ENCODE data around the gene NR2C2.

Gene NR2C2

DNA sequence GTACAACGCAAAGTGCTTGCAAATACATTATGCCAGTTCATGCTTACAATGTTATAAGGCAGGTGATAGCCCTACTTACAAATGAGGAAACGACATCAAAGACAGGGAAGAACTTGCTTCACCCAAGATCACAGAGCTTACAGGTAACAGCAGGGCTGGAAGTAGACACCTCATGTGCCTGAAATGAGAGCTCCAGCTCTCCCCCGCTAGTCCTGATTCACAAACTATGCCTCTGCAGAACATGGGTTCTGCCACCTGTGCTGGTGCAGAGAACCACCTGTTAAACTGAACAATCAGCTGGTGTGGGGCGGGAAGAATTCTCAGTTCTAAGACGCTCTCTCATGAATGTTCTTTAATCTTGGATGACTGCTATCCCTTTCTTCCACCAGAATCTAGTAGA lies 144.2 kb downstream of the NR2C2 start:
- DNase-seq (ENCODE audit: insufficient read length, low spot score), result no peak
- TF ChIP-seq, protein P1, sequence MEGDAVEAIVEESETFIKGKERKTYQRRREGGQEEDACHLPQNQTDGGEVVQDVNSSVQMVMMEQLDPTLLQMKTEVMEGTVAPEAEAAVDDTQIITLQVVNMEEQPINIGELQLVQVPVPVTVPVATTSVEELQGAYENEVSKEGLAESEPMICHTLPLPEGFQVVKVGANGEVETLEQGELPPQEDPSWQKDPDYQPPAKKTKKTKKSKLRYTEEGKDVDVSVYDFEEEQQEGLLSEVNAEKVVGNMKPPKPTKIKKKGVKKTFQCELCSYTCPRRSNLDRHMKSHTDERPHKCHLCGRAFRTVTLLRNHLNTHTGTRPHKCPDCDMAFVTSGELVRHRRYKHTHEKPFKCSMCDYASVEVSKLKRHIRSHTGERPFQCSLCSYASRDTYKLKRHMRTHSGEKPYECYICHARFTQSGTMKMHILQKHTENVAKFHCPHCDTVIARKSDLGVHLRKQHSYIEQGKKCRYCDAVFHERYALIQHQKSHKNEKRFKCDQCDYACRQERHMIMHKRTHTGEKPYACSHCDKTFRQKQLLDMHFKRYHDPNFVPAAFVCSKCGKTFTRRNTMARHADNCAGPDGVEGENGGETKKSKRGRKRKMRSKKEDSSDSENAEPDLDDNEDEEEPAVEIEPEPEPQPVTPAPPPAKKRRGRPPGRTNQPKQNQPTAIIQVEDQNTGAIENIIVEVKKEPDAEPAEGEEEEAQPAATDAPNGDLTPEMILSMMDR (IDR thresholded peaks at IDR 0.05; ENCODE audit: insufficient read depth, missing control alignments), result no peak
- FAIRE-seq, result no peak

DNA sequence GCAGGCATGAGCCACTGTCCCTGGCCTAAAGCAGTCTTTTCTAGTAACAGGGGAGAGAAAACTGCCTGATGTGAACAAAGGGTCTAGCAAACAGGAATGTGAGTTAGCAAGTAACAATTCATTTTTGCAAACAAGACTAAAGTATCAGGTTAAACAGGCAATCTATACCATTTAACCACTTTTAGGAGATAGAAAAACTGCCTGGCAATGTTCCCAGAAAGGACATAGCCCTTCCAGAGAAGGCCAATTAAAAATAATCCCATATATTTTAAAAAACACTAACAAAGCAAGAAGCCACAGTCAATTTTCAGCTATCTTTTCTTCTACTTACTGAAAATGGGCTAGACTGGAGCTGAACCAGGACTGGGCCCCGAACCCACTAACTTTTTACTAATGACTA lies 145.3 kb downstream of the NR2C2 start:
- no peak for FAIRE-seq
- no peak for DNase-seq (ENCODE audit: insufficient read length, low spot score)
- TF ChIP-seq, protein P1 (IDR thresholded peaks at IDR 0.05; ENCODE audit: insufficient read depth, missing control alignments), result no peak

DNA sequence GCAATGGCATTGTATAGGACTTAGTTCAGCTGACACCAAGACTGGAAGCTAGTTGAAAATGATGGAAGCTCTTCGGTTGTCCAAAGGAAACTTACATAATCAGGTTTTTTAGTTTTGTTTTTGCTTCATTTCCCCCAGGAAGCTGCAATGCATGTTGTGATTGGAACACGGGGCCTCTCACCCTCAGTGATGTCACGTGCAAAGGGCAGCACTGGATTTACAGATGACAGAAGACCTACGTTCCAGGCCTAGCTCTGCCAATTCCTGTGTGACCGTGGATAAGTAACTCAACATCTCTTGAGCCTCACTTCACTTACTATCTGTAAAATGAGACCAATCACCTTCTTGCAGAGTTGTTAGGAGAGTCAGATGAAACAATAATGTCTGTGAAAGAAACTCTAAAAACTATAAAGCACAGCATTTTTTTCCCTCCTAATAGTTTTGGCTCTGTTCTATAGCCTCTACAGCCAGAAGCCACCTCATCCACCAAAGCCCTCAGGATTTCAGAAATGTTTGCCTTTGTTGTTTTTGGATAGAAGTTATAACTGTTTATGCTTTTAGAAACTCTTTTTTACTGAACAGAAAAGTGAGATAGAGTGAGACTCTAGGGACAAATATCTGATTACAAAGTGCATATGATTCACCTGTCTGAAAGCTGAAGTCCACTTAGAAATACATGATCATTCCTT lies 146.9 kb downstream of the NR2C2 start:
- TF ChIP-seq, protein P1 (IDR thresholded peaks at IDR 0.05; ENCODE audit: insufficient read depth, missing control alignments), result no peak
- FAIRE-seq, result no peak
- DNase-seq (ENCODE audit: insufficient read length, low spot score), result no peak

DNA sequence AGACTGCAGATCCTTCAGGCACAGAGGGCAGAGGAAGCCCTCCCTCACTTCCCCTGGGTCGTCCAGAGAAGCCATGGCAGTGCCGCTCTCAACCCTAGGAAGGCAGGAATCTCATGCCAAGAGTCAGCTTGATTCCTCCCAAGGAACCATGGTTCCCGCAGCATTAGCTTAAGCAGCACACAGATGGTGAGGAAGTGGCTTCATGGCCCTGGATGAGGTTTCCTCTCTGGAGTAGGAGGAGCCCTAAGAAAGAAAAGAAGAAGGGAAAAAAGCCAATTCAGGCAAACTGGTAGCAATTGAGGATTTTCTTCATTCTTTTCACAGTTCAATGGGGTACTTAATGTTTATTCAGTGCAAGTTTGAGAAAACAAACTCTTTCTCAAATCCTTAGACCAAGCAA lies 148.7 kb downstream of the NR2C2 start:
- FAIRE-seq (no peak), DNase-seq (ENCODE audit: insufficient read length, low spot score) (no peak)
- TF ChIP-seq, protein P1 (IDR thresholded peaks at IDR 0.05; ENCODE audit: insufficient read depth, missing control alignments), result no peak

DNA sequence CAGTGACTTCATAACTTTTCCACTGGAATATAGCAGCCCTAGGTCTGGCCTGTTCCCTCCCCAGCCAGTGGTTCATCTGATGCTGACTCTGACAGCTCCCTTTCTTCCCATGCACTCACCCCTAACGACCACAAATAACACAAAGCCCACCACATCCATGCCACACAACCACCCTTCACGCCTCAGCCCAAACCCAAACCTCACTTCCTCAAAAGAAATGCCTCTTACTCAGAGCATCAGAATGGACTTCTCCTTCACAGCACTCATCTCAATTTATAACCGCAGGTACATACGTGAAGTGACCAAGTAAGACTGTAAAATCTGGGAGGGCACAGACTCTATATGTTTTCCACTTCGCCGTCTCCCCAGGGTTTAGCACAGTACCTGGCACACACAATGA lies 150.5 kb downstream of the NR2C2 start:
- TF ChIP-seq, protein P1 (IDR thresholded peaks at IDR 0.05; ENCODE audit: insufficient read depth, missing control alignments), result no peak
- DNase-seq (ENCODE audit: insufficient read length, low spot score), result no peak
- FAIRE-seq, result no peak

All from D721Med (cell line).